RWPE1 (cell line): ENCODE data around the gene RCOR2.
A peak's percentile ranks its signal among the peaks of the same experiment; 100 is the strongest.

Source experiments
- CTCF ChIA-PET: fragments of 350-600 bp; sonication (Branson Sonifier 250); formaldehyde crosslinking; extraction: SDS; loops from one replicate; lab custom pipeline; 2021; lab: Yijun Ruan, JAX
- POLR2A ChIA-PET: fragments of 400-600 bp; formaldehyde crosslinking; extraction: SDS; loops from one replicate; lab custom pipeline; 2020; ENCODE audit warnings: antibody characterized with exemption; ENCODE audit not compliant: low non-redundant PET; lab: Yijun Ruan, JAX
- DNase-seq: peaks from one replicate; pipeline ENCODE4 v3.0.0; 2012; ENCODE audit warnings: low spot score
- H3K27ac ChIP-seq: fragments of 450-650 bp; 2 replicates; pipeline ENCODE4 v1.5.1; 2017
- CTCF ChIP-seq: fragments of 450-650 bp; conservative IDR thresholded peaks from 2 replicates; pipeline ENCODE4 v1.5.1; 2017; ENCODE audit warnings: low read depth, mild to moderate bottlenecking

RCOR2 gene

GRCh38 chr11:63862923-63863322, 54.0 kb downstream of the RCOR2 start:
- DNase-seq = no peak
- no peak for TF ChIP-seq CTCF
- H3K27ac ChIP-seq = peak overlapping the region; percentile 44; the same call in 1 of the 2 replicates
- ChIA-PET POLR2A (no interaction called here), CTCF (no interaction called here)
